ENCODE measurements around the gene ZNF490. TPM values are rescaled to one million over a fixed set of nuclear protein-coding genes. Genes with fewer than 3 reads are reported as not detected.
A peak's percentile ranks its signal among the peaks of the same experiment; 100 is the strongest.
"Not testable (repeated sequence)": the region's sequence is repeated elsewhere in the genome, so short reads cannot be mapped to it uniquely, and the experiment has no call there.

ZNF490 gene
- total RNA-seq, 1 donor from 2014 or later: 12.2 TPM

GRCh38 chr19:12574036-12574435 is 36.6 kb downstream of the ZNF490 start:
- DNase-seq: no peak
- H3K27me3 ChIP-seq: no peaks in the 10 kb centered on the region
- no peak for TF ChIP-seq CTCF (IDR thresholded peaks at IDR 0.05)
- no peaks in the 10 kb centered on the region for H3K4me1 ChIP-seq
- H3K9me3 ChIP-seq: no peaks in the 10 kb centered on the region
- ATAC-seq: no peak
- H3K4me3 ChIP-seq: no peak overlapping the region
- H3K27ac ChIP-seq: no peak overlapping the region
- no peaks in the 10 kb centered on the region for H3K36me3 ChIP-seq
- intact Hi-C loops (cut with DNase I): no loop called here

GRCh38 chr19:12567951-12568350 is 42.7 kb downstream of the ZNF490 start:
- no peaks in the 10 kb centered on the region for H3K4me1 ChIP-seq
- no peak overlapping the region for H3K4me3 ChIP-seq
- intact Hi-C loops (cut with DNase I): loop anchor here (10.0 kb wide), 1 partner anchor 107 kb away; no protein-coding TSS in a partner anchor
- H3K9me3 ChIP-seq: no peaks in the 10 kb centered on the region
- TF ChIP-seq CTCF (IDR thresholded peaks at IDR 0.05): no peak
- no peaks in the 10 kb centered on the region for H3K36me3 ChIP-seq
- no peak for DNase-seq
- ATAC-seq: no peak
- H3K27me3 ChIP-seq: no peaks in the 10 kb centered on the region
- no peak overlapping the region for H3K27ac ChIP-seq

GRCh38 chr19:12566380-12566779 is 44.2 kb downstream of the ZNF490 start:
- intact Hi-C loops (cut with DNase I): loop anchor here (10.0 kb wide), 1 partner anchor 108 kb away; no protein-coding TSS in a partner anchor
- not testable (repeated sequence) for H3K27ac ChIP-seq, H3K4me1 ChIP-seq, H3K9me3 ChIP-seq, H3K4me3 ChIP-seq, ATAC-seq, H3K27me3 ChIP-seq, H3K36me3 ChIP-seq, DNase-seq

- H3K36me3 ChIP-seq: no peaks in the 10 kb centered on the region
- H3K9me3 ChIP-seq: no peaks in the 10 kb centered on the region
- TF ChIP-seq CTCF (IDR thresholded peaks at IDR 0.05): peak; percentile 97
- no peak overlapping the region for H3K27ac ChIP-seq
- H3K4me1 ChIP-seq: no peaks in the 10 kb centered on the region
- H3K27me3 ChIP-seq: no peaks in the 10 kb centered on the region
- peak; percentile 93 for DNase-seq
- no peak overlapping the region for H3K4me3 ChIP-seq
- intact Hi-C loops (cut with DNase I): loop anchor here (10.0 kb wide), 1 partner anchor 111 kb away; no protein-coding TSS in a partner anchor
- peak; percentile 100 for ATAC-seq
Observed at GRCh38 chr19:12564016-12564664, 46.5 kb downstream of the ZNF490 start.

- intact Hi-C loops (cut with DNase I): no loop called here
- Histone ChIP-seq H3K4me3 (no peak overlapping the region), H3K27me3 (no peaks in the 10 kb centered on the region), H3K36me3 (no peaks in the 10 kb centered on the region), H3K4me1 (peaks cover 6% of the 10 kb centered on the region), H3K27ac (no peak overlapping the region), H3K9me3 (no peaks in the 10 kb centered on the region)
- TF ChIP-seq CTCF (IDR thresholded peaks at IDR 0.05): peak; percentile 12
- ATAC-seq: no peak
- DNase-seq: no peak
Observed at GRCh38 chr19:12555456-12555930, 55.1 kb downstream of the ZNF490 start.

- Histone ChIP-seq H3K4me1 (peaks cover 27% of the 10 kb centered on the region), H3K9me3 (no peaks in the 10 kb centered on the region), H3K27me3 (no peaks in the 10 kb centered on the region), H3K36me3 (peaks cover 11% of the 10 kb centered on the region), H3K4me3 (peak within 1 kb of the TSS; percentile 84), H3K27ac (peak within 1 kb of the TSS; percentile 99)
- intact Hi-C loops (cut with DNase I): no loop called here
- peak; percentile 97 for ATAC-seq
- no peak for TF ChIP-seq CTCF (IDR thresholded peaks at IDR 0.05)
- peak; percentile 95 for DNase-seq
Observed at GRCh38 chr19:12551060-12551832, 59.4 kb downstream of the ZNF490 start, which contains the start of gene ZNF564. TSS of gene ZNF564 (minus strand) at chr19:12551482. CDS start at chr19:12551332, 150 bp downstream.
